ENCODE measurements around the gene ATF4. TPM values are rescaled to one million over a fixed set of nuclear protein-coding genes. Genes with fewer than 3 reads are reported as not detected.

The ATF4 gene
- total RNA-seq: 204 TPM
- long read RNA-seq, transcript ATF4-202 (3 exons, 1,419 nt): major isoform, 35 of 67 reads
- long read RNA-seq, partial matches to known transcripts: 0 of 67 reads
- long read RNA-seq, other reads (novel, unspliced or antisense): 28 of 67 reads

DNA sequence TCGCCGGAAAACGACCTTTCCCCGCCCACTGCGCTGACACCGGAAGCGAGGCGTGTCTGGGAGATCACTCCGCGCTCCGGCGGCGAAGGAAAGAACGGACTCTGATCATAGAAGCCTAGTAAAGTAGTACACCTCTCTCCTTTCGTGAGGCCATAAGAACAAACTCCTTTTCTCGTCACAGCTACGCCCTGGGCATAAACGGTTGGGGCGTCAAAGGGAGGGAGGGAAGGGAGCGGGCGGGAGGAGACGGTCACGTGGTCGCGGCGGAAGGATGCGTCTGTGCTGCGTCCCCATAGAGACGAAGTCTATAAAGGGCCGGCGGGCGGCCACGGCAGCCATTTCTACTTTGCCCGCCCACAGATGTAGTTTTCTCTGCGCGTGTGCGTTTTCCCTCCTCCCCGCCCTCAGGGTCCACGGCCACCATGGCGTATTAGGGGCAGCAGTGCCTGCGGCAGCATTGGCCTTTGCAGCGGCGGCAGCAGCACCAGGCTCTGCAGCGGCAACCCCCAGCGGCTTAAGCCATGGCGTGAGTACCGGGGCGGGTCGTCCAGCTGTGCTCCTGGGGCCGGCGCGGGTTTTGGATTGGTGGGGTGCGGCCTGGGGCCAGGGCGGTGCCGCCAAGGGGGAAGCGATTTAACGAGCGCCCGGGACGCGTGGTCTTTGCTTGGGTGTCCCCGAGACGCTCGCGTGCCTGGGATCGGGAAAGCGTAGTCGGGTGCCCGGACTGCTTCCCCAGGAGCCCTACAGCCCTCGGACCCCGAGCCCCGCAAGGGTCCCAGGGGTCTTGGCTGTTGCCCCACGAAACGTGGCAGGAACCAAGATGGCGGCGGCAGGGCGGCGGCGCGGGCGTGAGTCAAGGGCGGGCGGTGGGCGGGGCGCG lies at the start of gene ATF4:
Gene ATF4 (plus strand): TSS at position 337 of the 880 bp plus-strand sequence. CDS start 884 bp downstream, outside the sequence.
- peak; percentile 95 for DNase-seq (ENCODE audit: missing footprints)
- ATAC-seq: peak; percentile 64
- intact Hi-C loops (cut with DNase I): loop anchor here (2.0 to 10.0 kb wide), 2 partner anchors 18 to 346 kb away; partner anchors contain the start of gene MIEF1

GRCh38 chr22:39471381-39472141 lies 48.8 kb upstream of the ATF4 start:
- intact Hi-C loops (cut with DNase I): no loop called here
- peak; percentile 43 for ATAC-seq
- DNase-seq (ENCODE audit: missing footprints): no peak

- DNase-seq (ENCODE audit: missing footprints): no peak
- intact Hi-C loops (cut with DNase I): no loop called here
- no peak for ATAC-seq
Observed at GRCh38 chr22:39472570-39473556, 47.5 kb upstream of the ATF4 start.

- intact Hi-C loops (cut with DNase I): no loop called here
- ATAC-seq: no peak
- no peak for DNase-seq (ENCODE audit: missing footprints)
Observed at GRCh38 chr22:39473851-39474250, 46.5 kb upstream of the ATF4 start.

- ATAC-seq: no peak
- intact Hi-C loops (cut with DNase I): no loop called here
Observed at GRCh38 chr22:39474351-39475111, 45.8 kb upstream of the ATF4 start.

GRCh38 chr22:39475337-39475736 lies 45.0 kb upstream of the ATF4 start:
- DNase-seq (ENCODE audit: missing footprints): no peak
- intact Hi-C loops (cut with DNase I): no loop called here
- no peak for ATAC-seq

More at GRCh38 chr22:39474351-39475111, 45.8 kb upstream of the ATF4 start:
- no peak for DNase-seq (ENCODE audit: missing footprints)

GRCh38 chr22:39475902-39476301 lies 44.5 kb upstream of the ATF4 start:
- no peak for ATAC-seq

GRCh38 chr22:39476664-39477063 lies 43.7 kb upstream of the ATF4 start:
- no peak for ATAC-seq
- intact Hi-C loops (cut with DNase I): no loop called here
- DNase-seq (ENCODE audit: missing footprints): no peak

More at GRCh38 chr22:39475902-39476301, 44.5 kb upstream of the ATF4 start:
- no peak for DNase-seq (ENCODE audit: missing footprints)
- intact Hi-C loops (cut with DNase I): no loop called here

- DNase-seq (ENCODE audit: missing footprints) (no peak), ATAC-seq (no peak)
- intact Hi-C loops (cut with DNase I): no loop called here
Observed at GRCh38 chr22:39477542-39477941, 42.8 kb upstream of the ATF4 start.

DNA sequence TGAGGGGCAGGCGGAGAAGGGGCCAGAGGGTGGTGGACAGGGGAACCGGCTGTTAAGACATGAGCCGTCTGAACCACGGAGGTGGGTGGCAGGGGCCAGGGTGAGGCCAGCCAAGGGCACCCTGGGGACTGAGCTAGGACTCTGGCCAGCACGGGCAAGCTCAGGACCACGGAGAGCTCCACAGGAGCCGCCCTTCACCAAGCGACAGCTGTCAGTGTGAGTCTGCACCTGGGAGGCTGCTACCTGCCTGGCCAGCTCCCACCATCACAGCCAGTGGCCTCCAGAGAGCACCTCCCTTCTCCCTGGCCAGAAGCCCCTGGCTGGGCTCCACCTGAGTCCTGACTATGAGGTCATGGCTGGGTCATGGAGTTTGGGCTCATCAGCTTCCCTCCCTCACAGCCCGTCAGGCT lies 41.9 kb upstream of the ATF4 start:
- DNase-seq (ENCODE audit: missing footprints) (peak; percentile 31), ATAC-seq (peak; percentile 46)
- intact Hi-C loops (cut with DNase I): no loop called here

- intact Hi-C loops (cut with DNase I): no loop called here
- DNase-seq (ENCODE audit: missing footprints) (peak; percentile 44), ATAC-seq (no peak)
Observed at GRCh38 chr22:39479254-39479653, 41.1 kb upstream of the ATF4 start.

- DNase-seq (ENCODE audit: missing footprints) (peak; percentile 17), ATAC-seq (no peak)
- intact Hi-C loops (cut with DNase I): no loop called here
Observed at GRCh38 chr22:39480557-39480956, 39.8 kb upstream of the ATF4 start.

- no peak for ATAC-seq
- intact Hi-C loops (cut with DNase I): no loop called here
- DNase-seq (ENCODE audit: missing footprints): peak; percentile 55
Observed at GRCh38 chr22:39481054-39481453, 39.3 kb upstream of the ATF4 start.

GRCh38 chr22:39481595-39481994 lies 38.8 kb upstream of the ATF4 start:
- no peak for ATAC-seq
- no peak for DNase-seq (ENCODE audit: missing footprints)
- intact Hi-C loops (cut with DNase I): no loop called here

DNA sequence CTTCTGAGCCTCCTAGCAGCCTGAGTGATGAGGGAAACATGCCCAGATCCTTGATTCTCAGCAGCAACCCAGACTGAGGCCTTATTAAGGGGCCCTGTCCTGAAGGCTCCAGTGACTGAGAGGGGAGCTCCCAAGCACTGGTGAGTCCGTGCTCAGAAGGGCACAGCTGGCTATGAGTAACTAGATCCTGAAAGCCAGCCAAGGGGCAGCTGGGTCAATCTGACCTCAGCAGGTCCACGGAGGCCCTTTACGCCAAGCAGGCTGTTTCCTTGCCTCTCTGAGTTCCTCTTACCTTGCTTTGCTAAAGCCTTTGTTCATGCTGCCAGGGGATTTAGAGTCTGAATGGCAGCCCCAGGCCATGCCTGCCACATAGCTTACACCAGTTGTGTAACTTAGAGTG lies 37.6 kb upstream of the ATF4 start:
- intact Hi-C loops (cut with DNase I): no loop called here
- DNase-seq (ENCODE audit: missing footprints) (peak; percentile 55), ATAC-seq (no peak)

DNA sequence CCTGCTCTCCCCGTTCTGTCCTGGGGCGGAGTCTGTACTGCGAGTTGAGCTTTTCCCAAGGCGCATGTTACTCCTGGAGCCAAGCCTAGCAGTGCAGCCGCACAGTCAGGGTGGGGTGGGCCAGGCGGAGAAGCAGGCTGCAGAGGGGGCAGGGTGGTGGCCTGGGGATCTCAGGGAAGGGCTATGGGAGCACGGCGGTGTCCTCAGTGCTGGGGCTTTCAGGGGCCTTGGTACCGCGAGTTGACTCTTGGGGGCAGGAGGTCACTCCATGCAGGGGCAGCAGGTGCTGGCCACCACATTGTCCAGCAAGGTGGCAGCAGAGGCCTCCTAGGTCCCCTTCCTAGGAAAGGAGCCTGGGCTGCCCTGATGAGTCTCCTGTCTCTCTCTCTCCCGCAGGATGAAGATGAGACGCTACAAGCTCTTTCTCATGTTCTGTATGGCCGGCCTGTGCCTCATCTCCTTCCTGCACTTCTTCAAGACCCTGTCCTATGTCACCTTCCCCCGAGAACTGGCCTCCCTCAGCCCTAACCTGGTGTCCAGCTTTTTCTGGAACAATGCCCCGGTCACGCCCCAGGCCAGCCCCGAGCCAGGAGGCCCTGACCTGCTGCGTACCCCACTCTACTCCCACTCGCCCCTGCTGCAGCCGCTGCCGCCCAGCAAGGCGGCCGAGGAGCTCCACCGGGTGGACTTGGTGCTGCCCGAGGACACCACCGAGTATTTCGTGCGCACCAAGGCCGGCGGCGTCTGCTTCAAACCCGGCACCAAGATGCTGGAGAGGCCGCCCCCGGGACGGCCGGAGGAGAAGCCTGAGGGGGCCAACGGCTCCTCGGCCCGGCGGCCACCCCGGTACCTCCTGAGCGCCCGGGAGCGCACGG lies 33.2 kb upstream of the ATF4 start:
- DNase-seq (ENCODE audit: missing footprints) (no peak), ATAC-seq (peak; percentile 26)
- intact Hi-C loops (cut with DNase I): no loop called here
